ENCODE results near the gene LRRN2. TPM values are rescaled to one million over a fixed set of nuclear protein-coding genes. Genes with fewer than 3 reads are reported as not detected.

Gene LRRN2
- total and polyA plus RNA-seq, 9 of the 15 experiments (the other 6 are each of a cell fraction or from before 2014, with no cell fraction given) = 0.05 TPM; not detected in 8

DNA sequence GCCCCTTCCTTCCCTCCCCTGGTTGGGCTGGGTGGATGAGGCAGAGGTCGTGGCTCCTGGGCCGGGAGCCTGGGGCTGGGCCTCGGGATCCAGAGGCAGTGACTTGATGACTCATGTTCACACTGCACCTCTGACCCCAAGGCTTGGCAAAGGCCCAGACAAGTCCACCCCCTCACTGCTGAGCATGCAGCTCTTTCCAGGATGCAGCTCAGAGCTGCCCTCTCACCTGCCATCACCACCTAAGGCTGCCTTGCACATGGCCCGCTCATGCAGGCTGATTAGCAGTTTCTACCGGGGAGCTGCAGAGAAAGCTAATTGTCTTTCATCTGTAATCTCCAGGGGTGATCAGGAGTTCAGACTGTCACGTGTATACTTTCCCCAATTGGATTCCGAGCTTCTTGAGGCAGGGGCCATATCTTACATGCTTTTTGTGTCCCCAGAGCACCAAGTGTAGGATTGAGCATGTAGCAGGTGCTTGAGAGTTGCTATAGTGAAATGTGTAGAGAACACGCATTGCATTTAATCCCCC, 62.1 kb downstream of the LRRN2 start (continued):
- TF ChIP-seq REST (IDR thresholded peaks at IDR 0.05; ENCODE audit: borderline replicate concordance) (no peak), REST (CRISPR knock-in tag; IDR thresholded peaks at IDR 0.05; ENCODE audit: low read depth) (no peak), SMARCC2 (IDR thresholded peaks at IDR 0.05; ENCODE audit: low read depth) (peak; percentile 66; the same call in 1 of the 2 replicates), RBM34 (IDR thresholded peaks at IDR 0.05; ENCODE audit: borderline replicate concordance, insufficient read depth, low read length) (no peak), ZNF699 (CRISPR knock-in tag; IDR thresholded peaks at IDR 0.05; ENCODE audit: insufficient replicate concordance) (no peak), ZBTB8A (IDR thresholded peaks at IDR 0.05; ENCODE audit: partially characterized antibody) (no peak), ZNF398 (CRISPR knock-in tag; IDR thresholded peaks at IDR 0.05) (no peak), FOS (IDR thresholded peaks at IDR 0.05; ENCODE audit: extremely low read depth, insufficient read length) (peak; percentile 79), MEIS2 (IDR thresholded peaks at IDR 0.05; ENCODE audit: partially characterized antibody) (peak; percentile 7), CBX1 (IDR thresholded peaks at IDR 0.05; ENCODE audit: low read depth) (no peak), ZKSCAN1 (IDR thresholded peaks at IDR 0.05; ENCODE audit: low read depth, low read length) (peak; percentile 38; the same call in 1 of the 2 replicates), SRSF1 (IDR thresholded peaks at IDR 0.05; ENCODE audit: low read depth, low read length) (no peak)
- TF ChIP-seq, protein P1, sequence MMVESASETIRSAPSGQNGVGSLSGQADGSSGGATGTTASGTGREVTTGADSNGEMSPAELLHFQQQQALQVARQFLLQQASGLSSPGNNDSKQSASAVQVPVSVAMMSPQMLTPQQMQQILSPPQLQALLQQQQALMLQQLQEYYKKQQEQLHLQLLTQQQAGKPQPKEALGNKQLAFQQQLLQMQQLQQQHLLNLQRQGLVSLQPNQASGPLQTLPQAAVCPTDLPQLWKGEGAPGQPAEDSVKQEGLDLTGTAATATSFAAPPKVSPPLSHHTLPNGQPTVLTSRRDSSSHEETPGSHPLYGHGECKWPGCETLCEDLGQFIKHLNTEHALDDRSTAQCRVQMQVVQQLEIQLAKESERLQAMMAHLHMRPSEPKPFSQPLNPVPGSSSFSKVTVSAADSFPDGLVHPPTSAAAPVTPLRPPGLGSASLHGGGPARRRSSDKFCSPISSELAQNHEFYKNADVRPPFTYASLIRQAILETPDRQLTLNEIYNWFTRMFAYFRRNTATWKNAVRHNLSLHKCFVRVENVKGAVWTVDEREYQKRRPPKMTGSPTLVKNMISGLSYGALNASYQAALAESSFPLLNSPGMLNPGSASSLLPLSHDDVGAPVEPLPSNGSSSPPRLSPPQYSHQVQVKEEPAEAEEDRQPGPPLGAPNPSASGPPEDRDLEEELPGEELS (CRISPR knock-in tag; IDR thresholded peaks at IDR 0.05; ENCODE audit: borderline replicate concordance) = peak; percentile 7; the same call in 1 of the 2 replicates
- TF ChIP-seq, protein P2, sequence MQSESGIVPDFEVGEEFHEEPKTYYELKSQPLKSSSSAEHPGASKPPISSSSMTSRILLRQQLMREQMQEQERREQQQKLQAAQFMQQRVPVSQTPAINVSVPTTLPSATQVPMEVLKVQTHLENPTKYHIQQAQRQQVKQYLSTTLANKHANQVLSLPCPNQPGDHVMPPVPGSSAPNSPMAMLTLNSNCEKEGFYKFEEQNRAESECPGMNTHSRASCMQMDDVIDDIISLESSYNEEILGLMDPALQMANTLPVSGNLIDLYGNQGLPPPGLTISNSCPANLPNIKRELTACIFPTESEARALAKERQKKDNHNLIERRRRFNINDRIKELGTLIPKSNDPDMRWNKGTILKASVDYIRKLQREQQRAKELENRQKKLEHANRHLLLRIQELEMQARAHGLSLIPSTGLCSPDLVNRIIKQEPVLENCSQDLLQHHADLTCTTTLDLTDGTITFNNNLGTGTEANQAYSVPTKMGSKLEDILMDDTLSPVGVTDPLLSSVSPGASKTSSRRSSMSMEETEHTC (IDR thresholded peaks at IDR 0.05) = peak; percentile 56; the same call in 1 of the 2 replicates

Measured in K562 (cell line).